Activated B cell treated with CpG ODN at 0.5 μM for 24 hours (primary cell): Measurements from ENCODE around the gene HIGD2B. TPM values are rescaled to one million over a fixed set of nuclear protein-coding genes. Genes with fewer than 3 reads are reported as not detected.
"Not testable (repeated sequence)": the region's sequence is repeated elsewhere in the genome, so short reads cannot be mapped to it uniquely, and the experiment has no call there.

ENCODE experiments used
- ATAC-seq: fragments of 200-7000 bp; cut with Tn5 transposase; one replicate; pipeline ENCODE4 v1.10.0; 2021; ENCODE audit warnings: low read depth, mild to moderate bottlenecking, moderate library complexity
- CTCF ChIA-PET: fragments of 350-600 bp; sonication (Branson Sonifier 250); formaldehyde crosslinking; loops from one replicate; lab custom pipeline; 2021; ENCODE audit warnings: antibody characterized with exemption; lab: Charles Lee
- POLR2A ChIA-PET: fragments of 350-600 bp; sonication (Branson Sonifier 250); formaldehyde crosslinking; loops from one replicate; lab custom pipeline; 2021; ENCODE audit warnings: antibody characterized with exemption; lab: Charles Lee
- DNase-seq: peaks from one replicate; pipeline ENCODE4 v3.0.0; 2022
- H3K27ac Mint-ChIP-seq: one replicate; pipeline ENCODE4 v1.8.0; 2020; ENCODE audit warnings: mixed read lengths
- H3K27me3 Mint-ChIP-seq: one replicate; pipeline ENCODE4 v1.8.0; 2021; ENCODE audit warnings: mixed read lengths
- H3K36me3 Mint-ChIP-seq: one replicate; pipeline ENCODE4 v1.8.0; 2021; ENCODE audit warnings: low read depth, mixed read lengths
- H3K4me1 Mint-ChIP-seq: one replicate; pipeline ENCODE4 v1.8.0; 2021; ENCODE audit warnings: mixed read lengths
- H3K4me3 Mint-ChIP-seq: one replicate; pipeline ENCODE4 v1.8.0; 2020; ENCODE audit warnings: mild to moderate bottlenecking, mixed read lengths
- H3K9me3 Mint-ChIP-seq: one replicate; pipeline ENCODE4 v1.8.0; 2020; ENCODE audit warnings: mixed read lengths
- intact Hi-C: fragments of 100-400 bp; cut with micrococcal nuclease; formaldehyde crosslinking; loops from one replicate; pipeline ENCODE4 v1.15.1; 2024
- total RNA-seq: library from RNA; stranded (reverse); gene quantifications from 2 replicates; pipeline ENCODE4 v1.2.3, GENCODE V29; 2022

HIGD2B gene
- total RNA-seq, 1 donor from 2014 or later: 0.55 TPM

GRCh38 chr15:72654397-72654796 is 31.6 kb downstream of the HIGD2B start, which contains the start of gene GOLGA6B:
Gene GOLGA6B, plus strand, starts transcription at chr15:72654697. Its CDS starts 41 bp downstream, at chr15:72654738.
- H3K27me3 Mint-ChIP-seq, ATAC-seq, H3K9me3 Mint-ChIP-seq, DNase-seq, CTCF ChIA-PET, H3K4me3 Mint-ChIP-seq, intact Hi-C loops, H3K36me3 Mint-ChIP-seq, H3K4me1 Mint-ChIP-seq, H3K27ac Mint-ChIP-seq, POLR2A ChIA-PET: not testable (repeated sequence)

GRCh38 chr15:72648631-72649253 is 37.2 kb downstream of the HIGD2B start:
- H3K36me3 Mint-ChIP-seq, H3K27me3 Mint-ChIP-seq, intact Hi-C loops, DNase-seq, H3K4me1 Mint-ChIP-seq, CTCF ChIA-PET, H3K4me3 Mint-ChIP-seq, H3K27ac Mint-ChIP-seq, ATAC-seq, H3K9me3 Mint-ChIP-seq, POLR2A ChIA-PET: not testable (repeated sequence)

- DNase-seq, H3K27me3 Mint-ChIP-seq, H3K36me3 Mint-ChIP-seq, H3K27ac Mint-ChIP-seq, H3K4me3 Mint-ChIP-seq, H3K4me1 Mint-ChIP-seq, intact Hi-C loops, CTCF ChIA-PET, ATAC-seq, POLR2A ChIA-PET, H3K9me3 Mint-ChIP-seq: not testable (repeated sequence)
These were observed 43.7 kb downstream of the HIGD2B start for GRCh38 chr15:72642271-72642670.

- H3K4me1 Mint-ChIP-seq, intact Hi-C loops, H3K9me3 Mint-ChIP-seq, H3K4me3 Mint-ChIP-seq, H3K27ac Mint-ChIP-seq, H3K36me3 Mint-ChIP-seq, CTCF ChIA-PET, ATAC-seq, DNase-seq, H3K27me3 Mint-ChIP-seq, POLR2A ChIA-PET: not testable (repeated sequence)
These were observed 46.1 kb downstream of the HIGD2B start for GRCh38 chr15:72639759-72640483.

- intact Hi-C loops, H3K4me1 Mint-ChIP-seq, POLR2A ChIA-PET, H3K4me3 Mint-ChIP-seq, H3K9me3 Mint-ChIP-seq, H3K27ac Mint-ChIP-seq, CTCF ChIA-PET, H3K27me3 Mint-ChIP-seq, H3K36me3 Mint-ChIP-seq: not testable (repeated sequence)
- ATAC-seq: peak; percentile 84
- DNase-seq: peak; percentile 48
These were observed 49.3 kb downstream of the HIGD2B start for GRCh38 chr15:72636519-72637282.

- H3K4me3 Mint-ChIP-seq, DNase-seq, H3K4me1 Mint-ChIP-seq, H3K27ac Mint-ChIP-seq, CTCF ChIA-PET, H3K36me3 Mint-ChIP-seq, POLR2A ChIA-PET, H3K27me3 Mint-ChIP-seq, ATAC-seq, H3K9me3 Mint-ChIP-seq, intact Hi-C loops: not testable (repeated sequence)
These were observed 56.9 kb downstream of the HIGD2B start for GRCh38 chr15:72629068-72629570.

- H3K27me3 Mint-ChIP-seq, CTCF ChIA-PET, H3K9me3 Mint-ChIP-seq, DNase-seq, H3K36me3 Mint-ChIP-seq, ATAC-seq, H3K27ac Mint-ChIP-seq, intact Hi-C loops, POLR2A ChIA-PET, H3K4me1 Mint-ChIP-seq, H3K4me3 Mint-ChIP-seq: not testable (repeated sequence)
These were observed 57.5 kb downstream of the HIGD2B start for GRCh38 chr15:72628249-72629067.

GRCh38 chr15:72626153-72626552 is 59.8 kb downstream of the HIGD2B start:
- ATAC-seq, CTCF ChIA-PET, H3K4me1 Mint-ChIP-seq, DNase-seq, H3K27me3 Mint-ChIP-seq, H3K4me3 Mint-ChIP-seq, H3K9me3 Mint-ChIP-seq, intact Hi-C loops, H3K27ac Mint-ChIP-seq, H3K36me3 Mint-ChIP-seq, POLR2A ChIA-PET: not testable (repeated sequence)

Other genes with a start within 250 kb of the HIGD2B start
- 142 and 159 TPM in 2 replicates for gene ARIH1, start 211.9 kb downstream of the HIGD2B start, total RNA-seq
- gene GOLGA6B, start 31.5 kb downstream of the HIGD2B start, total RNA-seq: not detected in 2 replicates
- gene BBS4, start within 50 bp of the HIGD2B start, total RNA-seq: 19.4 and 21.4 TPM in 2 replicates
- gene ADPGK, start 97.6 kb upstream of the HIGD2B start, total RNA-seq: 77.7 and 99.8 TPM in 2 replicates